WERI-Rb-1 (cell line): ENCODE results near the gene KANK4.

Experiments
- DNase-seq: peaks from one replicate; pipeline ENCODE4 v3.0.0-alpha.2; 2020
- H3K27ac ChIP-seq: fragments of 250-450 bp; sonication (Bioruptor Pico); 2 replicates; pipeline ENCODE4 v1.5.1; 2020; ENCODE audit warnings: mild to moderate bottlenecking, moderate library complexity
- H3K27me3 ChIP-seq: fragments of 250-450 bp; sonication (Bioruptor Pico); 2 replicates; pipeline ENCODE4 v1.5.1; 2021; ENCODE audit warnings: mild to moderate bottlenecking, low read depth, moderate library complexity; ENCODE audit not compliant: insufficient read depth, severe bottlenecking
- H3K36me3 ChIP-seq: fragments of 250-450 bp; sonication (Bioruptor Pico); 2 replicates; pipeline ENCODE4 v1.5.1; 2020; ENCODE audit warnings: mild to moderate bottlenecking, moderate library complexity
- H3K4me3 ChIP-seq: 2 replicates; pipeline ENCODE4 v1.5.1; 2011; ENCODE audit warnings: low read depth, mild to moderate bottlenecking, control low read depth, low read length
- H3K9me3 ChIP-seq: fragments of 250-450 bp; sonication (Bioruptor Pico); 2 replicates; pipeline ENCODE4 v1.5.1; 2021; ENCODE audit warnings: mild to moderate bottlenecking, moderate library complexity; ENCODE audit not compliant: severe bottlenecking
- CTCF ChIP-seq: IDR thresholded peaks from 2 replicates; pipeline ENCODE4 v1.5.1; 2011; ENCODE audit warnings: low read depth, mild to moderate bottlenecking, control low read depth, inconsistent platforms, low read length

The KANK4 gene

DNA sequence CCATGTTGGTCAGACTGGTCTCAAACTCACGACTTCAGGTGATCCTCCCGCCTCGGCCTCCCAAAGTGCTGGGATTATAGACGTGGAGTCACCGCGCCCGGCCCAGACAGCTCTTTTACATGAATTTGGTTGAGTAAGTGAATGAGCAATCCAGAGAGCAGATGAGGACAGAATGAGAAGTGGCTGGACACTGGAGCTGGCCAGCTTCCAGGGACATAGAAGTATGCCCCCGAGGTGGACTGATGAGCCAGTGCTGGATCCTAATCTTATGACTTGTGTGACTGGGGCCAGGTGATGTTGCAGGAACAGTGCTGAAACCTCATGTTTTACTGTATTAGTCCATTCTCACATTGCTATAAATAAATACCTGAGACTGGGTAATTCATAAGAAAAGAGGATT is 35.9 kb upstream of the KANK4 start:
- Histone ChIP-seq H3K9me3 (no peaks in the 10 kb centered on the region), H3K36me3 (no peaks in the 10 kb centered on the region), H3K4me3 (no peak overlapping the region), H3K27me3 (no peaks in the 10 kb centered on the region), H3K27ac (no peak overlapping the region)
- no peak for DNase-seq
- no peak for TF ChIP-seq CTCF

- no peak overlapping the region for H3K4me3 ChIP-seq
- H3K9me3 ChIP-seq: no peaks in the 10 kb centered on the region
- DNase-seq: no peak
- H3K36me3 ChIP-seq: no peaks in the 10 kb centered on the region
- no peak overlapping the region for H3K27ac ChIP-seq
- no peaks in the 10 kb centered on the region for H3K27me3 ChIP-seq
- no peak for TF ChIP-seq CTCF
These were observed 34.6 kb upstream of the KANK4 start for GRCh38 chr1:62353853-62354252.

DNA sequence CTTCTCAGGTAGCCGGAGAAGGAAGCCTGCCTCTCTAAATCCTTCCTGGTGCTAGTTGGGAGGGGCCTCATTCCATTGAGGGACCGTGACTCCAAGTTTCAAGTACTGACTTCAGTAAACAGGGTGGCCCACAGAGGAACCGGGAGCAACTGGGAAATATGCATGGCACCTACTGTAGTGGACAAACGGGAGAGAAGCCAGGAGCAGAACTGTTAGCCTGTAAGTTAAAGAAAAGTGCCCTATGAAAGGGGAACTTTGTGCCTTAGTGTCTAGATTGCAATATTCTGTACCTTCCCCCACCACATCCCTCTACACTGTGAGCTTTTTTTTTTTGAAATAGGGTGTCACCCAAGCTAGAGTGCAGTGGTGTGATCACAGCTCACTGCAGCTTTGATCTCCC is 33.2 kb upstream of the KANK4 start:
- Histone ChIP-seq H3K9me3 (no peaks in the 10 kb centered on the region), H3K27ac (no peak overlapping the region), H3K27me3 (no peaks in the 10 kb centered on the region), H3K4me3 (no peak overlapping the region), H3K36me3 (no peaks in the 10 kb centered on the region)
- no peak for DNase-seq
- TF ChIP-seq CTCF: no peak

DNA sequence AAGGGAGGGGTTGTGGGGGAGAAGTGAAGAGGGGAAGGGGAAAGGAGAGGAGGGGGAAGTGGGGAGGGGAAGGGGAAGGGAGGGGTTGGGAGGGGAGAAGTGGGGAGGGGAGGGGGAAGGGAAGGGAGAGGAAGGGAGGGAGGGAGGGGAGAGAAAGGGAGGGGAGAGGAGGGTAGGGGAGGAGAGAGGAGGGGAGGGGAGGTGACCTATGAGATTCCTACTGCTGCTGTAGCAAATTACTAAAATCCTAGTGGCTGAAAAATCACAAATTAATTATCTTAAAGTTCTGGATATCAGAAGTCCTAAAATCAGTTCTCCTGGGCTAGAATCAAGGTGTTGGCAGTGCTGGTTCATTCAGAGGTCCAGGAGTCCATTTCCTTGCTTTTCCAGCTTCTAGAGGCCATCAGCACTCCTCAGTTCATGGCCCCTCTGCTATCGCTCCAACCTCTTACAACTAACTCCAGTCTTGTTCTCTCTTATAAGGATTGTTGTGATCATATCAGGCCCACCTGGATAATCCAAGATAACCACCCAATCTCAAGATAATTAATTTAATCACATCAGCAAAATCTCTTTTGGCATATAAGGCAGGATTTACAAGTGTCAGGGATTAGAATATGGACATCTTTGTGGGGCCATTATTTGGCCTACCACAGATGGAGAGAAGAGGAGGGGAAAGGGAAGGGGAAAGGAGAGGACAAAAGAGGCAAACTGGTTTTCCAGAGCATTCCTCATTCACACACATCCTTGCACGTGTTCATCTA is 30.4 kb upstream of the KANK4 start:
- Histone ChIP-seq H3K36me3 (no peaks in the 10 kb centered on the region), H3K27ac (no peak overlapping the region), H3K4me3 (no peak overlapping the region), H3K27me3 (no peaks in the 10 kb centered on the region), H3K9me3 (no peaks in the 10 kb centered on the region)
- no peak for TF ChIP-seq CTCF
- no peak for DNase-seq

DNA sequence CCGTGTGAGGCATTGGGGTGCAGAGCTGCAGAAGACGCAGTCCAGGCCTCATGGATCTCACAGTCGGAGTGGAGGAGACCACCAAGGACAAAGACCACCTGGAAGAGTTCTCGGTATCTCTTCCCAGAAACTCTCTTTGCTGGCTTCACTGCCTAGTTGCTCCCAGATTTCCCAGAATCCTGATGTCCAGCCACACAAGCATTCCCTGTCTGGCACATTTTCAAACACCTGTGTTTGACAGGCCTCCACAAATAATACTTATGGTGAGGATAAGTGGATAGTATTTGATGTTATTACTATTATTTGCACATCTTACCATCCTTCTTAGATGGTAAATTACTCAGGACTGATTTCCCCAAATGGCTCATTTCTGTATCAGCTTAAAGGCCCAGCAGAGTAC is 27.7 kb upstream of the KANK4 start:
- no peak for DNase-seq

More for the DNA sequence above, 27.7 kb upstream of the KANK4 start:
- no peak for TF ChIP-seq CTCF
- Histone ChIP-seq H3K9me3 (no peaks in the 10 kb centered on the region), H3K27ac (no peak overlapping the region), H3K27me3 (no peaks in the 10 kb centered on the region), H3K36me3 (no peaks in the 10 kb centered on the region), H3K4me3 (no peak overlapping the region)
